NCI-H526 (cell line): ENCODE results near the gene SULF2.
A peak's percentile ranks its signal among the peaks of the same experiment; 100 is the strongest.

Experiments used
- DNase-seq, 2 experiments: peaks; one replicate each; lab custom pipeline; 2025; lab: John Stamatoyannopoulos, UW

The SULF2 gene

GRCh38 chr20:47737923-47738322, 47.4 kb downstream of the SULF2 start:
- DNase-seq, result no peak

GRCh38 chr20:47736570-47737152, 48.6 kb downstream of the SULF2 start:
- no peak for DNase-seq

GRCh38 chr20:47735412-47736400, 49.6 kb downstream of the SULF2 start:
- no peak for DNase-seq

GRCh38 chr20:47734870-47735269, 50.4 kb downstream of the SULF2 start:
- no peak for DNase-seq

GRCh38 chr20:47733892-47734291, 51.4 kb downstream of the SULF2 start:
- DNase-seq, result peak in 1 of 2 experiments; percentile 25

- peak in 1 of 2 experiments; percentile 16 for DNase-seq
Measured at GRCh38 chr20:47730744-47731143, 54.5 kb downstream of the SULF2 start.

- DNase-seq, result no peak
Measured at GRCh38 chr20:47729472-47729871, 55.8 kb downstream of the SULF2 start.

- no peak for DNase-seq
Measured at GRCh38 chr20:47727909-47728361, 57.3 kb downstream of the SULF2 start.

- DNase-seq, result no peak
Measured at GRCh38 chr20:47727170-47727880, 58.0 kb downstream of the SULF2 start.

- DNase-seq, result no peak
Measured at GRCh38 chr20:47726632-47727031, 58.6 kb downstream of the SULF2 start.

GRCh38 chr20:47725248-47725973, 59.9 kb downstream of the SULF2 start:
- DNase-seq, result peak; percentile 82 to 95

GRCh38 chr20:47724910-47725247, 60.4 kb downstream of the SULF2 start:
- peak in 1 of 2 experiments; percentile 70 for DNase-seq

GRCh38 chr20:47724396-47724795, 60.9 kb downstream of the SULF2 start:
- no peak for DNase-seq

- no peak for DNase-seq
Measured at GRCh38 chr20:47723322-47723721, 62.0 kb downstream of the SULF2 start.

- peak in 1 of 2 experiments; percentile 21 for DNase-seq
Measured at GRCh38 chr20:47720636-47721427, 64.4 kb downstream of the SULF2 start.

GRCh38 chr20:47719625-47720024, 65.7 kb downstream of the SULF2 start:
- no peak for DNase-seq

GRCh38 chr20:47719211-47719610, 66.1 kb downstream of the SULF2 start:
- DNase-seq, result no peak

GRCh38 chr20:47718398-47718797, 66.9 kb downstream of the SULF2 start:
- no peak for DNase-seq

- no peak for DNase-seq
Measured at GRCh38 chr20:47717421-47717820, 67.9 kb downstream of the SULF2 start.

GRCh38 chr20:47713878-47714450, 71.3 kb downstream of the SULF2 start:
- no peak for DNase-seq

- no peak for DNase-seq
Measured at GRCh38 chr20:47713163-47713562, 72.1 kb downstream of the SULF2 start.
